ENCODE results near the gene EAPP.
"Not testable (repeated sequence)": the region's sequence is repeated elsewhere in the genome, so short reads cannot be mapped to it uniquely, and the experiment has no call there.

The EAPP gene

DNA sequence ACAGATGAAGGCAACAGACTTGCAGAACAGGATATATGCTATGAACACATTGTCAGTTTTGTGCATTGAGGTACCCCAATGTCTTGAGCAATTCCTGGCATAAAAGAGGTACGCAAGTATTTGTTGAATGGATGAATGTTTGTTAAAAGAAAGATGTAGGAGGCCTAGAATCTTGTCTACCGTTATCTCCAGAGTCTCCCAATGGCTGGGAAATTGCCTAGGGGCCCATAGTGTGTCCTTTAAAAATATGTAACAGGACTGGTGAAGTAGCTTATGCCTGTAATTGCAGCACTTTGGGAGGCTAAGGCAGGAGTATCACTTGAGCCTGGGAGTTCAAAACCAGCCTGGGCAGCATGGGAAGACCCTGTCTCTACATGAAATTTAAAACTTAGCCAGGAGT lies 57.0 kb downstream of the EAPP start:
- DNase-seq (ENCODE audit: low spot score) = no peak

DNA sequence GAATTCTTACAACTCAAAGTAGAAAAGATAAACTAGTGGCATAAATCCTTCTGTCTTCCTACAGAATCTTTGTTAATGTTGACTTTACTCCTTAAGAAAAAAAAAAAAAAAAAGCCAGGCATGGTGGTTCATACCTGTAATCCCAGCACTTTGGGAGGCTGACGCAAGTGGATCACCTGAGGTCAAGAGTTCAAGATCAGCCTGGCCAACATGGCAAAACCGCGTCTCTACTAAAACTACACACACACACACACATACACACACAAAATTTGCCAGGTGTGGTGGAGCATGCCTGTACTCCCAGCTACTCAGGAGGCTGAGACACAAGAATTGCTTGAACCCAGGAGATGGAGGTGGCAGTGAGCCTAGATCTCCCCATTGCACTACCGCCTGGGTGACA lies 59.8 kb downstream of the EAPP start:
- DNase-seq (ENCODE audit: low spot score) = no peak

DNA sequence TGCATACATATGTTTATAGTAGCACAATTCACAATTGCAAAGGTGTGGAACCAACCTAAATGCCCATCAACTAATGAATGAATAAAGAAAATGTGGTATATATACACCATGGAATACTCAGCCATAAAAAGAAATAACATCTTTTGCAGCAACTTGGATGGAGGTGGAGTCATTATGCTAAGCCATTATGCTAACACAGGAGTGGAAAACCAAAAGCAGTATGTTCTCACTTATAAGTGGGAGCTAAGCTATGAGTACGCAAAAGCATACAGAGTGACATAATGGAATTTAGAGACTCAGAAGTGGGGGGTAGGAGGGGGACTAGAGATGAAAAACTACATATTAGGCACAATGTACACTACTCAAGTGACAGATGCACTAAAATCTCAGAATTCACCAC lies 61.2 kb downstream of the EAPP start:
- no peak for DNase-seq (ENCODE audit: low spot score)

DNA sequence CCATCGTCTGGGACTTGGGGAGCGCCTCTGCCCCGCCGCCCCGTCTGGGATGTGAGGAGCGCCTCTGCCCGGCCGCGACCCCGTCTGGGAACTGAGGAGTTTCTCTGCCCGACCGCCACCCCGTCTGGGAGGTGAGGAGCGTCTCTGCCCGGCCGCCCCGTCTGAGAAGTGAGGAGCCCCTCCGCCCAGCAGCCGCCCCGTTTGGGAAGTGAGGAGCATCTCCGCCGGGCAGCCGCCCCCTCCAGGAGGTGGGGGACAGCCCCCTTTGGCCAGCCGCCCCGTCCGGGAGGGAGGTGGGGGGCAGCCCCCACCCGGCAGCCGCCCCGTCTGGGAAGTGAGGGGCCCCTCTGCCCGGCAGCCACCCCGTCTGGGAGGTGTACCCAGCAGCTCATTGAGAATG lies 63.5 kb downstream of the EAPP start:
- not testable (repeated sequence) for DNase-seq (ENCODE audit: low spot score)

DNA sequence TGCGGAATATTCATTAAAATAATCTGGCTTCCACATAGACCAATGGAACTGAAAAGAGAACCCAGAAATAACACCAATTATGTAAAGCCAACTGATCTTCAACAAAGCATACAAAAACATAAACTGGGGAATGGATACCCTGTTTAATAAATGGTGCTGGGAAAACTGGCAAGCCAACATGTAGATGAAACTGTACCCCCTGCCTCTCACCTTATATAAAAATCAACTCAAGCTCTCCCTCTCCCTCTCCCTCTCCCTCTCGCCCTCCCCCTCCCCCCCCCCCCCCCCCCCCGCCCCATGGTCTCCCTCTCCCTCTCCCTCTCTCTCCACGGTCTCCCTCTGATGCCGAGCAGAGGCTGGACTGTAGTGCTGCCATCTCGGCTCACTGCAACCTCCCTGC lies 64.3 kb downstream of the EAPP start:
- DNase-seq (ENCODE audit: low spot score) = no peak

DNA sequence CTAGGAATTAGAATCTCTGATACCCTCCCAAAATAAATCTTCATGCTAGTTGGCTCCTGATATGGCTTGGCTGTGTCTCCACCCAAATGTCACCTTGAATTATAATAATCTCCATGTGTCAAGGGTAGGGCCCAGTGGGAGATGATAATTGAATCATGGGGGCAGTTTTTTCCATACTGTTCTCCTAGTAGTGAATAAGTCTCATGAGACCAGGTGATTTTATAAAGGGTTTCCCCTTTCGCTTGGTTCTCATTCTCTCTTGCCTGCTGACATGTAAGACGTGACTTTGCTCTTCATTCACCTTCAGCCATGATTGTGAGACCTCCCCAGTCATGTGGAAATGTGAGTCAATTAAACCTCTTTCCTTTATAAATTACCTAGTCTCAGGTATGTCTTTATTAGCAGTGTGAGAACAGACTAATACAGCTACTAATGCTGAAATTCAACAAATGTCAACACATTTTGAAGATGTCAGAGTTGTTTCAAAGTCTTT lies 65.3 kb downstream of the EAPP start:
- DNase-seq (ENCODE audit: low spot score) = no peak

DNA sequence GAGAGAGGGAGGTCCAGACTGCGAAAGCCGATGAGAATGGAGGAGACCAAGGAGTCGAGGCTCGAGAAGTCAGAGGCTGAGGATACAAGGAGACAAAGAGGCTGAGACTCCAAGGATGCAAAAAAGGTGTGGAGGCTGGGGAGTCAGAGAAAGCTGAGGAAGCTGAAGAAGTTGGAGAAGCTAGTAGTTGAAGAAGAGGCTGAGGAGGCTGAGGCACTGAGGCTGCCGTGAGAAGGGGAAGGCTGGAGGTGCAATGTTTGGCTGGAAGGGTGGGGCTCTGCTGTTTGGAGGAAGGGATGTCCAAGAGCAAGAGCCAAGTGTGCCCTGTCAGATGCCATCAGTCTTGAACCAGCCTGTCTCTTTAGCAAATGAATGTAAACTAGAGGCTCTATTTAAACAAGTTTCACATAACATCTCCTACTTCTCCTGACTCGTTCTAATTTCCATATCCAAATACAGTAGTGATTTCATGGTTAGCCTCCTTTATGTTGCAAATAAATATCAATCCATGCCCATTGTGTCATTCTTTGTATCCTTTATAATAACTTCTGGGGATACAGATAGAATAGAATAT lies 66.7 kb downstream of the EAPP start:
- DNase-seq (ENCODE audit: low spot score) = no peak

DNA sequence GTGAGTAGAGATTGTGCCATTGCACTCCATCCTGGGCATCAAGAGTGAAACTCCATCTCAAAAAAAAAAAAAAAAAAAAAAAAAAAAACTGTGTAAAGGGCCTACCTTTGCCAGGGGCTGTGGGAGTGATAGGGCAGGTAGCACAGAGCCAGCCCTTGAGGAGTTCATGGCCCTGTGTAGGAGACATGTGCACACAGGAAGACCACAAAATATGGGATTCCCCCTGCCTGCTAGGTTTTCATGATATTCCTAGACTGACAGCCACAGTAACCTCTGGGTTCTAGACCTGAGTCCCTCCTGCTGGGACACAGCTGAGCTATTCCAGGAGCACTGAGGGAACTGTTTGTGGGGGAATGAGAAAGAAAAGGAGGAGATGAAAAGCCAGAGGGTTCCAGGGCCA lies 69.2 kb downstream of the EAPP start:
- no peak for DNase-seq (ENCODE audit: low spot score)

DNA sequence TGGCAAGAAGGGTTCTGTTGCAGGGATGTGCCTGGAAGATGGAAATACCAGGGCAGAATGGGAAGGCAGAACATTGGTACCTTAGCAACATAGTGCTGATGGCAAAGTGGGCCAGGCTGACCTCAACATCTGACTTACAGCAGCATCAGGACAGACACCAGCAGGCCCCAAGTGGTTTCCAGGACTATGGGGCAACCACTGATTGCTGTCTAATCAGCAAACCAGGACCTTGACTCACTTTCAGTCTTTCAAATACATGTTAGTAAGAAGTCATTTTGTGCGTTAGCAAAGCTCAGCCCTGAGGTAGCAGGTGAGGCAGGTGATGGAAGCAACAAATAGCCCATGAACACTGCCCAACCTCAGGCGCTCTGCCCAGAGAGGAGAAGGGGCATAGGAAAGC lies 72.8 kb downstream of the EAPP start:
- no peak for DNase-seq (ENCODE audit: low spot score)
